ENCODE measurements around the gene FAM120AOS.

The FAM120AOS gene

GRCh38 chr9:93453047-93453914 is at the start of gene FAM120AOS:
TSS of gene FAM120AOS (minus strand) at chr9:93453581. CDS start at chr9:93452709, 872 bp downstream.
- DNase-seq (ENCODE audit: low read depth in 2 of 2) = peak; percentile 96
- TF ChIP-seq, protein P1, sequence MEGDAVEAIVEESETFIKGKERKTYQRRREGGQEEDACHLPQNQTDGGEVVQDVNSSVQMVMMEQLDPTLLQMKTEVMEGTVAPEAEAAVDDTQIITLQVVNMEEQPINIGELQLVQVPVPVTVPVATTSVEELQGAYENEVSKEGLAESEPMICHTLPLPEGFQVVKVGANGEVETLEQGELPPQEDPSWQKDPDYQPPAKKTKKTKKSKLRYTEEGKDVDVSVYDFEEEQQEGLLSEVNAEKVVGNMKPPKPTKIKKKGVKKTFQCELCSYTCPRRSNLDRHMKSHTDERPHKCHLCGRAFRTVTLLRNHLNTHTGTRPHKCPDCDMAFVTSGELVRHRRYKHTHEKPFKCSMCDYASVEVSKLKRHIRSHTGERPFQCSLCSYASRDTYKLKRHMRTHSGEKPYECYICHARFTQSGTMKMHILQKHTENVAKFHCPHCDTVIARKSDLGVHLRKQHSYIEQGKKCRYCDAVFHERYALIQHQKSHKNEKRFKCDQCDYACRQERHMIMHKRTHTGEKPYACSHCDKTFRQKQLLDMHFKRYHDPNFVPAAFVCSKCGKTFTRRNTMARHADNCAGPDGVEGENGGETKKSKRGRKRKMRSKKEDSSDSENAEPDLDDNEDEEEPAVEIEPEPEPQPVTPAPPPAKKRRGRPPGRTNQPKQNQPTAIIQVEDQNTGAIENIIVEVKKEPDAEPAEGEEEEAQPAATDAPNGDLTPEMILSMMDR (IDR thresholded peaks at IDR 0.05; ENCODE audit: low read depth, low read length) = no peak
- H3K4me3 ChIP-seq (replicated peaks in 1 of 2; ENCODE audit: low read depth in 2 of 2, low read length in 2 of 2) = peak within 1 kb of the TSS; percentile 85 to 86

- peak overlapping the region in 1 of 2 donors; percentile 50 for H3K4me3 ChIP-seq (replicated peaks in 1 of 2; ENCODE audit: low read depth in 2 of 2, low read length in 2 of 2)
- DNase-seq (ENCODE audit: low read depth in 2 of 2) = peak in 1 of 2 donors; percentile 42
- TF ChIP-seq, protein P1 (IDR thresholded peaks at IDR 0.05; ENCODE audit: low read depth, low read length) = no peak
Measured at GRCh38 chr9:93501406-93501805, 48.0 kb upstream of the FAM120AOS start.

DNA sequence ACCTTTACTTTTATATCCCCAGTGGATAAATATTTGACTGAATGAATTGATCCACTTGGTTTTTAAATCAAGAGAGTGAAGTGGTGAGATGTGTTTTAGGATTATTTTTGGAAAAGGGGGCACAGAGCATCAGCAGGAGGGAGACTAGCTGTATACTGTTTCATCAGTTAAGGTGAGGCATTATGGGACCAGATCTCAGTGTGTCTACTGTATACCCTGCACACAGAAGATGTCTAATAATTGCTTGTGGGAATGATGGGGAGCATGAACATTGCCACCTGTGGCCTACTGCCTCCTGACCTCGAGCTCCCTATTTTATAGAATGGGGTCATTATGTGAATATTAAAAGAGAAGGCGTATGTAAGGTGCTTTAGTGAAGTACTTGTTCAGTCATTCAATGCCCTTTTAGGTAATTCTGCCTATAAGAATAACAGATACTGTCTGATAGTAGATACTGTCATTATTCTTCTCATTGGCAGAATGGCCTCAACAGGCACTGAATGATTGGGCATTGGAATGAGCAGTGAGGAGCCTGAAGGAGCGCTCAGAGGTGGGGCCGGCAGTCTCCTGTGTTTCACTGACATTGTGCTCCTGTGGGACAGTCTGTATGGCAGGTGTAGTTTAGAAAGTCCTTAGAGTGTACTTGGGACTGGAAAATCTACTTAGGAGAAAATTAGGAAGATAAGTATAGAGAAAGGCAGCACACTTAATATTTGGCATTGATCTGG is 47.4 kb upstream of the FAM120AOS start:
- H3K4me3 ChIP-seq (replicated peaks in 1 of 2; ENCODE audit: low read depth in 2 of 2, low read length in 2 of 2) = peak overlapping the region in 1 of 2 donors; percentile 50
- no peak for DNase-seq (ENCODE audit: low read depth in 2 of 2)
- TF ChIP-seq, protein P1 (IDR thresholded peaks at IDR 0.05; ENCODE audit: low read depth, low read length) = no peak

GRCh38 chr9:93496285-93496684 is 42.9 kb upstream of the FAM120AOS start:
- H3K4me3 ChIP-seq (replicated peaks in 1 of 2; ENCODE audit: low read depth in 2 of 2, low read length in 2 of 2) = no peak overlapping the region
- DNase-seq (ENCODE audit: low read depth in 2 of 2) = no peak
- TF ChIP-seq, protein P1 (IDR thresholded peaks at IDR 0.05; ENCODE audit: low read depth, low read length) = no peak

- H3K4me3 ChIP-seq (replicated peaks in 1 of 2; ENCODE audit: low read depth in 2 of 2, low read length in 2 of 2) = no peak overlapping the region
- DNase-seq (ENCODE audit: low read depth in 2 of 2) = no peak
- TF ChIP-seq, protein P1 (IDR thresholded peaks at IDR 0.05; ENCODE audit: low read depth, low read length) = no peak
Measured at GRCh38 chr9:93493949-93494348, 40.6 kb upstream of the FAM120AOS start.

DNA sequence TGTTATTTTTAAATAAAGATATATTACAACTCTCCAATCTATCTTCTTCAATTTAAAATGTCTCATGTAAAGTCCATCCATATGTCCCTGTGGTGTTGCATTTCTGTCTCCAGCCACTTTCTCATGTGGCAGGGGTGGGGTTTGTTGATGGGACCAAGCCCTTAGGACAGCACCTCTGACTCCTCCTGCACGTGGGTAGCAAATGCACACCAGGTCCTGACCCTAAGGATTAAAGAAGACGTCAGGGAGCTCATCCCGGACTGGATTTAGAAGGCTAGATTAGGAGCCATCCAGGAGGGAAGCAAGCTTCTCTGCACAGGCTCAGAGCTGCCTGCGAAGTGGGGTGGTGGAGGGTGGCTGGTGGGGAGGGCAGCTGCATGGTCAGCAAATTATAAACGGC is 38.9 kb upstream of the FAM120AOS start:
- DNase-seq (ENCODE audit: low read depth in 2 of 2) = no peak
- TF ChIP-seq, protein P1 (IDR thresholded peaks at IDR 0.05; ENCODE audit: low read depth, low read length) = no peak
- no peak overlapping the region for H3K4me3 ChIP-seq (replicated peaks in 1 of 2; ENCODE audit: low read depth in 2 of 2, low read length in 2 of 2)
